Endothelial cell of umbilical vein (primary cell): ENCODE data around the gene CYFIP2.

Source experiments
- EZH2 ChIP-seq: IDR thresholded peaks from 2 replicates; pipeline ENCODE4 v1.6.1; 2012; ENCODE audit warnings: borderline replicate concordance, low read depth, mild to moderate bottlenecking, moderate library complexity, low read length, inconsistent platforms; ENCODE audit not compliant: severe bottlenecking
- POLR2AphosphoS5 ChIP-seq: IDR thresholded peaks from 2 replicates; pipeline ENCODE4 v1.6.1; 2012; ENCODE audit warnings: low read depth, mild to moderate bottlenecking, control low read depth, low read length, moderate library complexity; ENCODE audit not compliant: insufficient read depth
- TF ChIP-seq, protein P1 (sequence below), 2 donors: IDR thresholded peaks; 1 replicate in 1 of 2; 2 replicates in 1 of 2; pipeline ENCODE4 v1.5.1; 2011; ENCODE audit warnings: low read length in 2 of 2, mild to moderate bottlenecking in 2 of 2, moderate library complexity in 2 of 2, control low read depth in 1 of 2, inconsistent platforms in 1 of 2, low read depth in 1 of 2; ENCODE audit not compliant: insufficient read depth in 1 of 2; ENCODE audit errors: extremely low read depth in 1 of 2

DNA sequence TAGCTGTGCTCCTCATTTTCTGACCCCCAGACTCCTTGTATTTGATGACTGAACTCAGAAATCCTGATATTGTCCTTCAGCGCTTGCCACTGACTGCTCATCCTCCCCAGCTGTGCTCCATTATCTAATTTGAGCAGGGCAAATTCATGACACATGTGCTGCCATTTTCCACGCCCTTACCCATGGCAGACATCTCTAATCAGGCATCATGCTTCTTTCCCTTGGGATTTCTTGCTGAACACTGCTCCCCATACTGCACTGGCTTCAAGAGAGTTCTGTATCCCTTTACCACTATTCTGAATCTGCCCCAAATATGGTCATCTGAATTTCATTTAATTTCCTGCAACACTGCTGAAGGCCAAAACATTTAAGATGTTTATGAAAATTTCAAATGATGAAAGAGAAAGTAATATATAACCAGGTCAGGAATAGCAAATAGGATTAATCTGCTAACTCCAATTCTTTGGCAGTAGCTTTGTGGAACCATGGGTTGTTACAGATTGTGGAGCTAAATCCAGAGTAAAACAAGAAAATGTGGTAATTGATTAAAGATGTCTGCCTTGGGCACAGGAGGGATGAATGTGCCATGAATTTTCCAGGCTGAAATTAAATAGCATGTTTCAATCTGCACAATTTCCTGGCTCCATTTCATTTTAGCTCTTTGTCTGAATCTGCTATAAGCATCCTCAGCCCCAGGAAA is 93.6 kb downstream of the CYFIP2 start:
- TF ChIP-seq, protein P1, sequence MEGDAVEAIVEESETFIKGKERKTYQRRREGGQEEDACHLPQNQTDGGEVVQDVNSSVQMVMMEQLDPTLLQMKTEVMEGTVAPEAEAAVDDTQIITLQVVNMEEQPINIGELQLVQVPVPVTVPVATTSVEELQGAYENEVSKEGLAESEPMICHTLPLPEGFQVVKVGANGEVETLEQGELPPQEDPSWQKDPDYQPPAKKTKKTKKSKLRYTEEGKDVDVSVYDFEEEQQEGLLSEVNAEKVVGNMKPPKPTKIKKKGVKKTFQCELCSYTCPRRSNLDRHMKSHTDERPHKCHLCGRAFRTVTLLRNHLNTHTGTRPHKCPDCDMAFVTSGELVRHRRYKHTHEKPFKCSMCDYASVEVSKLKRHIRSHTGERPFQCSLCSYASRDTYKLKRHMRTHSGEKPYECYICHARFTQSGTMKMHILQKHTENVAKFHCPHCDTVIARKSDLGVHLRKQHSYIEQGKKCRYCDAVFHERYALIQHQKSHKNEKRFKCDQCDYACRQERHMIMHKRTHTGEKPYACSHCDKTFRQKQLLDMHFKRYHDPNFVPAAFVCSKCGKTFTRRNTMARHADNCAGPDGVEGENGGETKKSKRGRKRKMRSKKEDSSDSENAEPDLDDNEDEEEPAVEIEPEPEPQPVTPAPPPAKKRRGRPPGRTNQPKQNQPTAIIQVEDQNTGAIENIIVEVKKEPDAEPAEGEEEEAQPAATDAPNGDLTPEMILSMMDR (IDR thresholded peaks at IDR 0.05; ENCODE audit: extremely low read depth in 1 of 2, insufficient read depth in 1 of 2, low read depth in 1 of 2, low read length in 2 of 2), result no peak
- TF ChIP-seq POLR2AphosphoS5 (no peak), EZH2 (no peak)
